Breast epithelium (tissue), 3 donors: ENCODE results near the gene FCRL6.

Experiments
- CTCF ChIP-seq, 3 donors: fragments of 450-650 bp; IDR thresholded peaks; one replicate each; pipeline ENCODE4 v1.5.1; 2016 to 2017; ENCODE audit warnings: antibody characterized with exemption in 3 of 3, mild to moderate bottlenecking in 3 of 3, moderate library complexity in 3 of 3
- POLR2A ChIP-seq: fragments of 450-650 bp; IDR thresholded peaks from one replicate; pipeline ENCODE4 v1.6.1; 2016; ENCODE audit warnings: antibody characterized with exemption, mild to moderate bottlenecking, moderate library complexity
- POLR2AphosphoS5 ChIP-seq, 3 donors: sonication (generic); formaldehyde crosslinking; IDR thresholded peaks; one replicate each; pipeline ENCODE4 v1.6.1; 2017; ENCODE audit warnings: antibody characterized with exemption in 3 of 3

- TF ChIP-seq POLR2AphosphoS5 (IDR thresholded peaks at IDR 0.05) (no peak), POLR2A (no peak), CTCF (IDR thresholded peaks at IDR 0.05) (no peak)
Observed at GRCh38 chr1:159829822-159830465, 27.8 kb downstream of the FCRL6 start.
